HepG2 (cell line): ENCODE data around the gene LZTS2. TPM values are rescaled to one million over a fixed set of nuclear protein-coding genes. Genes with fewer than 3 reads are reported as not detected.
"Not testable (repeated sequence)": the region's sequence is repeated elsewhere in the genome, so short reads cannot be mapped to it uniquely, and the experiment has no call there.

Experiments used
- FOXK1 ChIP-seq: sonication (generic); formaldehyde crosslinking; IDR thresholded peaks from 2 replicates; pipeline ENCODE4 v1.4.0; 2020; ENCODE audit warnings: low read depth, missing genetic modification reagents, borderline replicate concordance
- FOXO1 ChIP-seq: sonication (generic); formaldehyde crosslinking; IDR thresholded peaks from 2 replicates; pipeline ENCODE4 v1.4.0; 2020; ENCODE audit warnings: missing genetic modification reagents
- GATA4 ChIP-seq: sonication (generic); IDR thresholded peaks from 2 replicates; pipeline ENCODE4 v1.6.1; 2016; ENCODE audit warnings: antibody characterized with exemption, low read depth, borderline replicate concordance
- HNF4A ChIP-seq: sonication (generic); formaldehyde crosslinking; IDR thresholded peaks from 2 replicates; pipeline ENCODE4 v1.4.0; 2020; ENCODE audit warnings: missing genetic modification reagents
- TBX2 ChIP-seq: sonication (generic); formaldehyde crosslinking; IDR thresholded peaks from 2 replicates; pipeline ENCODE4 v1.5.0; 2020; ENCODE audit warnings: missing genetic modification reagents, mild to moderate bottlenecking, borderline replicate concordance
- THAP11 ChIP-seq: IDR thresholded peaks from 2 replicates; pipeline ENCODE4 v1.6.1; 2016; ENCODE audit warnings: missing biosample characterization, missing genetic modification reagents
- XRCC5 ChIP-seq: fragments of 200-400 bp; formaldehyde crosslinking; optimal IDR thresholded peaks from 2 replicates; pipeline ENCODE3; 2017; ENCODE audit warnings: mild to moderate bottlenecking, low read length
- polyA plus RNA-seq, 8 experiments: library from polyadenylated mRNA; depleted of rRNA in 3 of 8; stranded (reverse) in 7 of 8; unstranded in 1 of 8; fragments of >200 nt; fragmentation: Illumina TruSeq in 4 of 8; extraction: Trizol in 4 of 8; gene quantifications; 2 replicates each; pipeline versions ENCODE4 v1.2.1 to v1.2.3, GENCODE V29; 2011 to 2016; ENCODE audit warnings: low read depth in 4 of 8, missing spikeins in 1 of 8, mixed read lengths in 1 of 8; ENCODE audit not compliant: insufficient read depth in 1 of 8
- total RNA-seq, 5 experiments: library from RNA; depleted of rRNA; stranded (reverse); fragments of >200 nt; fragmentation: Illumina TruSeq; extraction: Trizol; gene quantifications; 2 replicates each; pipeline ENCODE4 v1.2.3, GENCODE V29; 2016; ENCODE audit warnings: low read depth in 1 of 5
- TF ChIP-seq, protein P1 (sequence below): IDR thresholded peaks from 2 replicates; pipeline ENCODE4 v1.6.1; 2018; ENCODE audit warnings: missing genetic modification reagents, mild to moderate bottlenecking, missing compliant biosample characterization
- TF ChIP-seq, protein P2 (sequence below), 2 experiments: IDR thresholded peaks; 2 replicates each; pipeline ENCODE4 v1.6.1; 2011 to 2012; ENCODE audit warnings: low read length in 2 of 2, borderline replicate concordance in 1 of 2, low read depth in 1 of 2, mild to moderate bottlenecking in 1 of 2, moderate library complexity in 1 of 2
- TF ChIP-seq, protein P3 (sequence below): sonication (generic); formaldehyde crosslinking; IDR thresholded peaks from 2 replicates; pipeline ENCODE4 v1.8.1; 2023; ENCODE audit warnings: mild to moderate bottlenecking, moderate library complexity, missing genetic modification reagents
- TF ChIP-seq, protein P4 (sequence below): sonication (generic); IDR thresholded peaks from 2 replicates; pipeline ENCODE4 v1.6.1; 2016; ENCODE audit warnings: low read depth, borderline replicate concordance
- TF ChIP-seq, protein P5 (sequence below), 2 experiments: fragments of 450-650 bp in 1 of 2; sonication (generic) in 1 of 2; formaldehyde crosslinking in 1 of 2; IDR thresholded peaks; 2 replicates each; pipeline versions ENCODE4 v1.6.1 to v1.8.0; 2016 to 2022; ENCODE audit warnings: antibody characterized with exemption in 1 of 2, mild to moderate bottlenecking in 1 of 2, missing genetic modification reagents in 1 of 2

Gene LZTS2
- total and polyA plus RNA-seq, 2 of the 13 experiments (the other 11 are each of a cell fraction or from before 2014, with no cell fraction given), result 43.6 to 65.6 TPM

DNA sequence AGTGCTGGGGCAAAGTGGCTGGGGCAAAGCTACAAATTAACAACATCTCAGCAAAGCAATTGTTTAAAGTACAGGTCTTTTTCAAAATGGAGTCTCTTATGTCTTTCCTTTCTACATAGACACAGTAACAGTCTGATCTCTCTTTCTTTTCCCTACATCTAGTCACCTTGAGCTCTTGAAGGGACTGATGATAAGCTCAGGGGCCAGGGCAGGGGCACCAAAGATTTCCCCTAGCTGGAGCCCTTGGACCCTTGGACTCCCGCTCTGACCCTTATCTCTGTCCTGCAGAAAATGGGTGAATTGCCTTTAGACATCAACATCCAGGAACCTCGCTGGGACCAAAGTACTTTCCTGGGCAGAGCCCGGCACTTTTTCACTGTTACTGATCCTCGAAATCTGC lies 34.8 kb downstream of the LZTS2 start (continued):
- TF ChIP-seq THAP11 (CRISPR knock-in tag), result peak; percentile 40
- TF ChIP-seq, protein P1, sequence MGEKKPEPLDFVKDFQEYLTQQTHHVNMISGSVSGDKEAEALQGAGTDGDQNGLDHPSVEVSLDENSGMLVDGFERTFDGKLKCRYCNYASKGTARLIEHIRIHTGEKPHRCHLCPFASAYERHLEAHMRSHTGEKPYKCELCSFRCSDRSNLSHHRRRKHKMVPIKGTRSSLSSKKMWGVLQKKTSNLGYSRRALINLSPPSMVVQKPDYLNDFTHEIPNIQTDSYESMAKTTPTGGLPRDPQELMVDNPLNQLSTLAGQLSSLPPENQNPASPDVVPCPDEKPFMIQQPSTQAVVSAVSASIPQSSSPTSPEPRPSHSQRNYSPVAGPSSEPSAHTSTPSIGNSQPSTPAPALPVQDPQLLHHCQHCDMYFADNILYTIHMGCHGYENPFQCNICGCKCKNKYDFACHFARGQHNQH (CRISPR knock-in tag), result 0 out of 2 replicates have a peak, but pooled peaks have one; percentile 45
- TF ChIP-seq, protein P2, sequence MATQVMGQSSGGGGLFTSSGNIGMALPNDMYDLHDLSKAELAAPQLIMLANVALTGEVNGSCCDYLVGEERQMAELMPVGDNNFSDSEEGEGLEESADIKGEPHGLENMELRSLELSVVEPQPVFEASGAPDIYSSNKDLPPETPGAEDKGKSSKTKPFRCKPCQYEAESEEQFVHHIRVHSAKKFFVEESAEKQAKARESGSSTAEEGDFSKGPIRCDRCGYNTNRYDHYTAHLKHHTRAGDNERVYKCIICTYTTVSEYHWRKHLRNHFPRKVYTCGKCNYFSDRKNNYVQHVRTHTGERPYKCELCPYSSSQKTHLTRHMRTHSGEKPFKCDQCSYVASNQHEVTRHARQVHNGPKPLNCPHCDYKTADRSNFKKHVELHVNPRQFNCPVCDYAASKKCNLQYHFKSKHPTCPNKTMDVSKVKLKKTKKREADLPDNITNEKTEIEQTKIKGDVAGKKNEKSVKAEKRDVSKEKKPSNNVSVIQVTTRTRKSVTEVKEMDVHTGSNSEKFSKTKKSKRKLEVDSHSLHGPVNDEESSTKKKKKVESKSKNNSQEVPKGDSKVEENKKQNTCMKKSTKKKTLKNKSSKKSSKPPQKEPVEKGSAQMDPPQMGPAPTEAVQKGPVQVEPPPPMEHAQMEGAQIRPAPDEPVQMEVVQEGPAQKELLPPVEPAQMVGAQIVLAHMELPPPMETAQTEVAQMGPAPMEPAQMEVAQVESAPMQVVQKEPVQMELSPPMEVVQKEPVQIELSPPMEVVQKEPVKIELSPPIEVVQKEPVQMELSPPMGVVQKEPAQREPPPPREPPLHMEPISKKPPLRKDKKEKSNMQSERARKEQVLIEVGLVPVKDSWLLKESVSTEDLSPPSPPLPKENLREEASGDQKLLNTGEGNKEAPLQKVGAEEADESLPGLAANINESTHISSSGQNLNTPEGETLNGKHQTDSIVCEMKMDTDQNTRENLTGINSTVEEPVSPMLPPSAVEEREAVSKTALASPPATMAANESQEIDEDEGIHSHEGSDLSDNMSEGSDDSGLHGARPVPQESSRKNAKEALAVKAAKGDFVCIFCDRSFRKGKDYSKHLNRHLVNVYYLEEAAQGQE (IDR thresholded peaks at IDR 0.05; ENCODE audit: borderline replicate concordance in 1 of 2, low read depth in 1 of 2, low read length in 2 of 2), result 0 out of 4 replicates have a peak, but pooled peaks of 1 of the 2 experiments have one; percentile 23
- 0 out of 2 replicates have a peak, but pooled peaks have one; percentile 21 for TF ChIP-seq FOXK1 (CRISPR knock-in tag)
- TF ChIP-seq, protein P3, sequence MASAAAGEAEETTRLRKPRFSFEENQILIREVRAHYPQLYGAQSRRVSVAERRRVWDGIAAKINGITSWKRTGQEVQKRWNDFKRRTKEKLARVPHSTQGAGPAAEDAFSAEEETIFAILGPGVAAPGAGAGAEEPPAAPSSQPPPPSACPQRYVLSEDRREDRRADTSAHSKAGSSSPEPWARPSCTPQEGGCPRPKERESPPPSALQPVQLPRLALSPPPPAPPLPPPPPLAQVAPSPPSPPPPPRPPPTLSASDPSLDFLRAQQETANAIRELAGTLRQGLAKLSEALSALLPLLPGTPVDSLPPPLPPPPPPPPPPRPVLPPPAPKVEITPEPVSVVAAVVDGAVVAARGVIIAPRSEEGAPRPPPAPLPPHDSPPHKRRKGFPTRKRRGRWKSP (CRISPR knock-in tag), result 0 out of 2 replicates have a peak, but pooled peaks have one; percentile 32
- TF ChIP-seq HNF4A (CRISPR knock-in tag), result peak; percentile 95
- TF ChIP-seq, protein P4, sequence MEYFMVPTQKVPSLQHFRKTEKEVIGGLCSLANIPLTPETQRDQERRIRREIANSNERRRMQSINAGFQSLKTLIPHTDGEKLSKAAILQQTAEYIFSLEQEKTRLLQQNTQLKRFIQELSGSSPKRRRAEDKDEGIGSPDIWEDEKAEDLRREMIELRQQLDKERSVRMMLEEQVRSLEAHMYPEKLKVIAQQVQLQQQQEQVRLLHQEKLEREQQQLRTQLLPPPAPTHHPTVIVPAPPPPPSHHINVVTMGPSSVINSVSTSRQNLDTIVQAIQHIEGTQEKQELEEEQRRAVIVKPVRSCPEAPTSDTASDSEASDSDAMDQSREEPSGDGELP, result 0 out of 2 replicates have a peak, but pooled peaks have one; percentile 17
- 0 out of 2 replicates have a peak, but pooled peaks have one; percentile 20 for TF ChIP-seq GATA4
- TF ChIP-seq TBX2 (CRISPR knock-in tag), result peak; percentile 44; the same call in 1 of the 2 replicates
- peak; percentile 58 for TF ChIP-seq XRCC5
- TF ChIP-seq FOXO1, result peak; percentile 55; the same call in 1 of the 2 replicates
- TF ChIP-seq, protein P5, sequence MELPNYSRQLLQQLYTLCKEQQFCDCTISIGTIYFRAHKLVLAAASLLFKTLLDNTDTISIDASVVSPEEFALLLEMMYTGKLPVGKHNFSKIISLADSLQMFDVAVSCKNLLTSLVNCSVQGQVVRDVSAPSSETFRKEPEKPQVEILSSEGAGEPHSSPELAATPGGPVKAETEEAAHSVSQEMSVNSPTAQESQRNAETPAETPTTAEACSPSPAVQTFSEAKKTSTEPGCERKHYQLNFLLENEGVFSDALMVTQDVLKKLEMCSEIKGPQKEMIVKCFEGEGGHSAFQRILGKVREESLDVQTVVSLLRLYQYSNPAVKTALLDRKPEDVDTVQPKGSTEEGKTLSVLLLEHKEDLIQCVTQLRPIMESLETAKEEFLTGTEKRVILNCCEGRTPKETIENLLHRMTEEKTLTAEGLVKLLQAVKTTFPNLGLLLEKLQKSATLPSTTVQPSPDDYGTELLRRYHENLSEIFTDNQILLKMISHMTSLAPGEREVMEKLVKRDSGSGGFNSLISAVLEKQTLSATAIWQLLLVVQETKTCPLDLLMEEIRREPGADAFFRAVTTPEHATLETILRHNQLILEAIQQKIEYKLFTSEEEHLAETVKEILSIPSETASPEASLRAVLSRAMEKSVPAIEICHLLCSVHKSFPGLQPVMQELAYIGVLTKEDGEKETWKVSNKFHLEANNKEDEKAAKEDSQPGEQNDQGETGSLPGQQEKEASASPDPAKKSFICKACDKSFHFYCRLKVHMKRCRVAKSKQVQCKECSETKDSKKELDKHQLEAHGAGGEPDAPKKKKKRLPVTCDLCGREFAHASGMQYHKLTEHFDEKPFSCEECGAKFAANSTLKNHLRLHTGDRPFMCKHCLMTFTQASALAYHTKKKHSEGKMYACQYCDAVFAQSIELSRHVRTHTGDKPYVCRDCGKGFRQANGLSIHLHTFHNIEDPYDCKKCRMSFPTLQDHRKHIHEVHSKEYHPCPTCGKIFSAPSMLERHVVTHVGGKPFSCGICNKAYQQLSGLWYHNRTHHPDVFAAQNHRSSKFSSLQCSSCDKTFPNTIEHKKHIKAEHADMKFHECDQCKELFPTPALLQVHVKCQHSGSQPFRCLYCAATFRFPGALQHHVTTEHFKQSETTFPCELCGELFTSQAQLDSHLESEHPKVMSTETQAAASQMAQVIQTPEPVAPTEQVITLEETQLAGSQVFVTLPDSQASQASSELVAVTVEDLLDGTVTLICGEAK (IDR thresholded peaks at IDR 0.05), result not testable (repeated sequence)
- TF ChIP-seq, protein P5 (CRISPR knock-in tag; IDR thresholded peaks at IDR 0.05), result peak; percentile 41; the same call in 1 of the 2 replicates
